Endothelial cell of umbilical vein (primary cell): ENCODE results near the gene TIAM1. TPM values are rescaled to one million over a fixed set of nuclear protein-coding genes. Genes with fewer than 3 reads are reported as not detected.

Experiments used
- BruUV-seq: library from RNA; stranded (reverse); fragments of 400-500 nt; replicated peaks from 2 replicates; lab custom pipeline; 2021; lab: Mats Ljungman, UMichigan
- CTCF ChIA-PET: fragments of 300-600, 350-600 bp; sonication (Branson Sonifier 250); formaldehyde crosslinking; loops from one replicate; lab custom pipeline; 2021; ENCODE audit warnings: antibody characterized with exemption, inconsistent platforms; lab: Charles Lee
- POLR2A ChIA-PET: fragments of 300-600, 350-600 bp; sonication (Branson Sonifier 250); formaldehyde crosslinking; loops from one replicate; lab custom pipeline; 2021; ENCODE audit warnings: antibody characterized with exemption, inconsistent platforms; lab: Charles Lee
- DNase-seq: peaks from one replicate; pipeline ENCODE4 v3.0.0-alpha.2; 2011; ENCODE audit warnings: low read depth, low spot score
- FAIRE-seq: peaks from 2 replicates; lab custom pipeline; 2011; peaks lifted over from hg19 to GRCh38; lab: Jason Lieb, UNC
- H2AFZ ChIP-seq: 2 replicates; pipeline ENCODE4 v1.6.0; 2012; ENCODE audit warnings: low read depth, low read length, control low read depth, inconsistent platforms
- H3K27ac ChIP-seq: 2 replicates; pipeline ENCODE4 v1.5.1; 2011; ENCODE audit warnings: low read depth, mild to moderate bottlenecking, control low read depth, low read length, moderate library complexity; ENCODE audit not compliant: insufficient read depth
- H3K27me3 ChIP-seq, 2 experiments: 2 replicates each; pipeline versions ENCODE4 v1.6.0 to v1.6.1; 2011; ENCODE audit warnings: low read length in 2 of 2, mixed read lengths in 1 of 2; ENCODE audit not compliant: control insufficient read depth in 2 of 2, insufficient read depth in 2 of 2
- H3K36me3 ChIP-seq, 2 experiments: 2 replicates in 1 of 2; 3 replicates in 1 of 2; pipeline ENCODE4 v1.5.1; 2011; ENCODE audit warnings: low read length in 2 of 2, mild to moderate bottlenecking in 1 of 2, moderate library complexity in 1 of 2; ENCODE audit not compliant: control insufficient read depth in 2 of 2, insufficient read depth in 2 of 2; ENCODE audit errors: extremely low read depth in 1 of 2
- H3K4me1 ChIP-seq: 3 replicates; pipeline ENCODE4 v1.5.1; 2011; ENCODE audit warnings: mild to moderate bottlenecking, low read length; ENCODE audit not compliant: control insufficient read depth, insufficient read depth; ENCODE audit errors: extremely low read depth
- H3K4me2 ChIP-seq: 2 replicates; pipeline ENCODE4 v1.6.1; 2011; ENCODE audit warnings: low read length, control low read depth, mixed read lengths; ENCODE audit not compliant: insufficient read depth
- H3K4me3 ChIP-seq, 3 experiments: fragments of 200-600 bp in 1 of 3; sonication (generic), shearing (Covaris generic) in 1 of 3; replicated peaks in 1 of 3; 2 replicates each; pipeline ENCODE4 v1.5.1; 2011 to 2016; ENCODE audit warnings: control low read depth in 3 of 3, low read length in 3 of 3, mild to moderate bottlenecking in 2 of 3, inconsistent platforms in 1 of 3, low read depth in 1 of 3, moderate library complexity in 1 of 3; ENCODE audit not compliant: insufficient read depth in 1 of 3
- H3K79me2 ChIP-seq: 2 replicates; pipeline ENCODE4 v1.6.0; 2012; ENCODE audit warnings: low read length, inconsistent platforms; ENCODE audit not compliant: control insufficient read depth, insufficient read depth
- H3K9ac ChIP-seq: replicated peaks from 2 replicates; pipeline ENCODE3; 2011; ENCODE audit warnings: low read length, control low read depth; ENCODE audit not compliant: insufficient read depth; ENCODE audit errors: extremely low read depth
- H3K9me1 ChIP-seq: replicated peaks from 3 replicates; pipeline ENCODE4 v1.6.0; 2011; ENCODE audit warnings: mild to moderate bottlenecking, low read length; ENCODE audit not compliant: control insufficient read depth, insufficient read depth; ENCODE audit errors: extremely low read depth
- H3K9me3 ChIP-seq: replicated peaks from 2 replicates; pipeline ENCODE4 v1.5.1; 2012; ENCODE audit warnings: low read length, inconsistent platforms; ENCODE audit not compliant: control insufficient read depth, insufficient read depth
- H4K20me1 ChIP-seq: replicated peaks from 2 replicates; pipeline ENCODE3; 2011; ENCODE audit warnings: mild to moderate bottlenecking, low read length; ENCODE audit not compliant: control insufficient read depth, insufficient read depth; ENCODE audit errors: extremely low read depth
- CTCF ChIP-seq, 2 donors: IDR thresholded peaks; 1 replicate in 1 of 2; 2 replicates in 1 of 2; pipeline ENCODE4 v1.5.1; 2011; ENCODE audit warnings: low read length in 2 of 2, mild to moderate bottlenecking in 2 of 2, moderate library complexity in 2 of 2, control low read depth in 1 of 2, inconsistent platforms in 1 of 2, low read depth in 1 of 2; ENCODE audit not compliant: insufficient read depth in 1 of 2; ENCODE audit errors: extremely low read depth in 1 of 2
- EZH2 ChIP-seq: IDR thresholded peaks from 2 replicates; pipeline ENCODE4 v1.6.1; 2012; ENCODE audit warnings: borderline replicate concordance, low read depth, mild to moderate bottlenecking, moderate library complexity, low read length, inconsistent platforms; ENCODE audit not compliant: severe bottlenecking
- FOS ChIP-seq: IDR thresholded peaks from 2 replicates; pipeline ENCODE4 v1.6.1; 2011; ENCODE audit warnings: mild to moderate bottlenecking, low read length, moderate library complexity, borderline replicate concordance; ENCODE audit not compliant: insufficient read depth
- GATA2 ChIP-seq: IDR thresholded peaks from 2 replicates; pipeline ENCODE4 v1.7.0; 2011; ENCODE audit warnings: low read depth, mild to moderate bottlenecking, moderate library complexity, mixed read lengths, low read length; ENCODE audit not compliant: insufficient read length, insufficient read depth
- JUN ChIP-seq: IDR thresholded peaks from 2 replicates; pipeline ENCODE4 v1.6.1; 2011; ENCODE audit warnings: borderline replicate concordance, low read depth; ENCODE audit not compliant: insufficient read length, insufficient read depth
- MAX ChIP-seq: IDR thresholded peaks from 2 replicates; pipeline ENCODE4 v1.6.1; 2011; ENCODE audit not compliant: insufficient read depth, insufficient read length
- MYC ChIP-seq: IDR thresholded peaks from one replicate; pipeline ENCODE4 v1.6.1; 2011; ENCODE audit warnings: mild to moderate bottlenecking, low read depth, low read length
- POLR2A ChIP-seq: IDR thresholded peaks from 2 replicates; pipeline ENCODE4 v1.6.1; 2012; ENCODE audit warnings: low read depth, mild to moderate bottlenecking, control low read depth, low read length
- POLR2AphosphoS5 ChIP-seq: IDR thresholded peaks from 2 replicates; pipeline ENCODE4 v1.6.1; 2012; ENCODE audit warnings: low read depth, mild to moderate bottlenecking, control low read depth, low read length, moderate library complexity; ENCODE audit not compliant: insufficient read depth
- dilution Hi-C: fragments of 300-500 bp; cut with MboI; formaldehyde crosslinking; loops from one replicate; pipeline ENCODE4 v1.15.0; 2019; ENCODE audit warnings: low sequenced_read_pairs; ENCODE audit not compliant: extremely low pct_ligation_motif_present
- intact Hi-C: fragments of 100-400 bp; cut with micrococcal nuclease; formaldehyde crosslinking; loops from one replicate; pipeline ENCODE4 v1.10.0; 2022
- polyA plus RNA-seq, 4 experiments: library from polyadenylated mRNA; depleted of rRNA in 3 of 4; stranded (reverse) in 3 of 4; unstranded in 1 of 4; fragments of >200 nt; gene quantifications; 2 replicates each; pipeline versions ENCODE4 v1.2.1 to v1.2.3, GENCODE V29; 2011 to 2012; ENCODE audit warnings: missing spikeins in 1 of 4
- total RNA-seq: library from RNA; stranded (reverse); gene quantifications from 2 replicates; pipeline ENCODE4 v1.2.3, GENCODE V29; 2021

Gene TIAM1
- total and polyA plus RNA-seq, 2 donors (not counting 3 experiments of a cell fraction or from before 2014, with no cell fraction given): 0.21 to 0.86 TPM

DNA sequence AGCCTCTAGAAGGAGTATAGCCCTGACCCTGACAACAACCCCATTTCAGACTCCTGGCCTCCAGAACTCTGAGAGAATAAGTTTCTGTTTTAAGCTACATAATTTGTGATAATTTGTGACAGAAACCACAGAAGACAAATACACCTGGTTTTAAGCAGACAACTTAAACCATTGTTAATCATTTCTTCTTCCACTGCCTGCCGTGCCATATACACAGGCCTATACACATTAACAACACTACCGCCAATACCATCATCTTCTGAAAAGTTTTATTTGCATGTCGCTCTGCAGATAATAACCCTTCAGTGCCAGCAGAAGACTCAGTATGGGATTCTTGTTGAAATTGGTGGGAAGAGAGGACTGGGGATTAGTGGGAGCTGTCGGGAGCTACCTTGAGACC, 265.8 kb downstream of the TIAM1 start:
- H3K27me3 ChIP-seq: no peaks in the 10 kb centered on the region
- no peaks in the 10 kb centered on the region for H4K20me1 ChIP-seq
- FAIRE-seq (no peak), DNase-seq (no peak)
- H3K27ac ChIP-seq: no peak overlapping the region
- intact Hi-C loops: no loop called here
- no peak overlapping the region for H3K4me2 ChIP-seq
- no TSS peak for BruUV-seq
- H3K36me3 ChIP-seq: no peaks in the 10 kb centered on the region
- no peaks in the 10 kb centered on the region for H3K9me1 ChIP-seq
- CTCF ChIA-PET: no interaction called here
- H3K4me1 ChIP-seq: no peaks in the 10 kb centered on the region
- dilution Hi-C loops: no loop called here
- no peaks in the 10 kb centered on the region for H3K9me3 ChIP-seq
- H2AFZ ChIP-seq: no peak overlapping the region
- POLR2A ChIA-PET: no interaction called here
- TF ChIP-seq FOS: no peak
- no peak for TF ChIP-seq MAX
- no peak for TF ChIP-seq EZH2
- no peak overlapping the region for H3K9ac ChIP-seq
- H3K4me3 ChIP-seq: no peak overlapping the region
- no peaks in the 10 kb centered on the region for H3K79me2 ChIP-seq

- H3K79me2 ChIP-seq: no peaks in the 10 kb centered on the region
- no peak overlapping the region for H2AFZ ChIP-seq
- no peaks in the 10 kb centered on the region for H3K36me3 ChIP-seq
- dilution Hi-C loops: no loop called here
- H4K20me1 ChIP-seq: no peaks in the 10 kb centered on the region
- no peak for DNase-seq
- ChIA-PET POLR2A (no interaction called here), CTCF (no interaction called here)
- FAIRE-seq: no peak
- H3K4me2 ChIP-seq: no peak overlapping the region
- H3K9me1 ChIP-seq: no peaks in the 10 kb centered on the region
- intact Hi-C loops: no loop called here
- no peaks in the 10 kb centered on the region for H3K4me1 ChIP-seq
- no peaks in the 10 kb centered on the region for H3K9me3 ChIP-seq
- H3K27me3 ChIP-seq: no peaks in the 10 kb centered on the region
- no peak overlapping the region for H3K9ac ChIP-seq
- TF ChIP-seq POLR2A (no peak), FOS (no peak), CTCF (IDR thresholded peaks at IDR 0.05; ENCODE audit: extremely low read depth in 1 of 2, insufficient read depth in 1 of 2, low read depth in 1 of 2, low read length in 2 of 2) (no peak), JUN (no peak), GATA2 (no peak), MYC (no peak), EZH2 (no peak), MAX (no peak), POLR2AphosphoS5 (no peak)
- H3K4me3 ChIP-seq: no peak overlapping the region
- BruUV-seq: no TSS peak
- H3K27ac ChIP-seq: no peak overlapping the region
Measured at GRCh38 chr21:31075848-31076247, 268.2 kb downstream of the TIAM1 start.
